CD14-positive monocyte (primary cell): ENCODE data around the gene RIPOR3. TPM values are rescaled to one million over a fixed set of nuclear protein-coding genes. Genes with fewer than 3 reads are reported as not detected.

Experiments
- DNase-seq, 3 donors: peaks; one replicate each; pipeline ENCODE4 v3.0.0-alpha.2; 2011 to 2022
- H2AFZ ChIP-seq: 2 replicates; pipeline ENCODE4 v1.6.0; 2012; ENCODE audit warnings: mild to moderate bottlenecking, low read depth, low read length, inconsistent platforms; ENCODE audit not compliant: insufficient read depth, poor library complexity, severe bottlenecking
- H3K27ac ChIP-seq, 2 donors: 1 replicate in 1 of 2; 2 replicates in 1 of 2; pipeline ENCODE4 v1.5.1; 2012 to 2013; ENCODE audit warnings: low read length in 2 of 2, control low read depth in 1 of 2, inconsistent platforms in 1 of 2, low read depth in 1 of 2, mild to moderate bottlenecking in 1 of 2
- H3K27me3 ChIP-seq, 2 donors: one replicate each; pipeline versions ENCODE4 v1.6.0 to v1.6.1; 2011 to 2013; ENCODE audit warnings: low read length in 2 of 2; ENCODE audit not compliant: control insufficient read depth in 2 of 2, insufficient read depth in 2 of 2
- H3K36me3 ChIP-seq, 2 donors: replicated peaks in 1 of 2; 1 replicate in 1 of 2; 2 replicates in 1 of 2; pipeline versions ENCODE4 v1.5.1 to v1.6.1; 2012 to 2013; ENCODE audit warnings: low read length in 2 of 2, control low read depth in 1 of 2, inconsistent platforms in 1 of 2, mild to moderate bottlenecking in 1 of 2; ENCODE audit not compliant: insufficient read depth in 2 of 2, control insufficient read depth in 1 of 2
- H3K4me1 ChIP-seq, 2 donors: 1 replicate in 1 of 2; 2 replicates in 1 of 2; pipeline versions ENCODE4 v1.5.1 to v1.6.1; 2012 to 2013; ENCODE audit warnings: low read length in 2 of 2, control low read depth in 1 of 2, inconsistent platforms in 1 of 2, mild to moderate bottlenecking in 1 of 2, moderate library complexity in 1 of 2; ENCODE audit not compliant: insufficient read depth in 2 of 2, control insufficient read depth in 1 of 2
- H3K4me2 ChIP-seq: replicated peaks from 2 replicates; pipeline ENCODE3; 2012; ENCODE audit warnings: low read length, moderate library complexity, mild to moderate bottlenecking; ENCODE audit not compliant: poor library complexity, severe bottlenecking; ENCODE audit errors: extremely low read depth
- H3K4me3 ChIP-seq, 3 experiments: fragments of 200-600 bp in 1 of 3; sonication (generic) in 1 of 3; replicated peaks in 1 of 3; 1 replicate in 2 of 3; 2 replicates in 1 of 3; pipeline ENCODE4 v1.5.1; 2011 to 2013; ENCODE audit warnings: low read length in 3 of 3, mild to moderate bottlenecking in 3 of 3, control low read depth in 2 of 3, low read depth in 2 of 3, inconsistent platforms in 1 of 3, moderate library complexity in 1 of 3
- H3K79me2 ChIP-seq: 2 replicates; pipeline ENCODE4 v1.6.0; 2012; ENCODE audit warnings: mild to moderate bottlenecking, control low read depth, inconsistent platforms, low read length, moderate library complexity; ENCODE audit not compliant: insufficient read depth
- H3K9ac ChIP-seq: 2 replicates; pipeline ENCODE4 v1.6.0; 2017; ENCODE audit warnings: low read length, mild to moderate bottlenecking; ENCODE audit not compliant: insufficient read depth, poor library complexity, severe bottlenecking
- H3K9me3 ChIP-seq, 2 donors: replicated peaks in 1 of 2; 1 replicate in 1 of 2; 2 replicates in 1 of 2; pipeline versions ENCODE4 v1.5.1 to v1.6.1; 2012 to 2013; ENCODE audit warnings: low read length in 2 of 2, control low read depth in 1 of 2; ENCODE audit not compliant: control insufficient read depth in 1 of 2, insufficient read depth in 1 of 2
- H4K20me1 ChIP-seq: 2 replicates; pipeline ENCODE4 v1.6.0; 2012; ENCODE audit warnings: mild to moderate bottlenecking, low read length, control low read depth, moderate library complexity; ENCODE audit not compliant: insufficient read depth
- H3K27ac Mint-ChIP-seq, 7 donors: one replicate each; pipeline ENCODE4 v1.8.0; 2020; ENCODE audit warnings: mild to moderate bottlenecking in 7 of 7, mixed read lengths in 7 of 7, moderate library complexity in 6 of 7, inconsistent platforms in 2 of 7
- H3K27me3 Mint-ChIP-seq, 3 donors: one replicate each; pipeline ENCODE4 v1.8.0; 2021 to 2022; ENCODE audit warnings: low read depth in 3 of 3, mild to moderate bottlenecking in 3 of 3, mixed read lengths in 3 of 3, moderate library complexity in 3 of 3, inconsistent platforms in 1 of 3
- H3K36me3 Mint-ChIP-seq, 2 donors: one replicate each; pipeline ENCODE4 v1.8.0; 2020; ENCODE audit warnings: mixed read lengths in 2 of 2, inconsistent platforms in 1 of 2, mild to moderate bottlenecking in 1 of 2
- H3K4me1 Mint-ChIP-seq: one replicate; pipeline ENCODE4 v1.8.0; 2020; ENCODE audit warnings: mild to moderate bottlenecking, mixed read lengths
- H3K4me3 Mint-ChIP-seq, 2 donors: one replicate each; pipeline ENCODE4 v1.8.0; 2020; ENCODE audit warnings: mild to moderate bottlenecking in 2 of 2, mixed read lengths in 2 of 2, moderate library complexity in 1 of 2
- H3K9me3 Mint-ChIP-seq, 7 donors: one replicate each; pipeline ENCODE4 v1.8.0; 2020 to 2022; ENCODE audit warnings: mixed read lengths in 7 of 7, mild to moderate bottlenecking in 6 of 7, moderate library complexity in 6 of 7, inconsistent platforms in 2 of 7
- WGBS: methylation state at CpG from one replicate; pipeline ENCODE4 v1.1.5; 2013; ENCODE audit warnings: missing lambda C conversion rate; ENCODE audit not compliant: insufficient coverage; 5-methylcytosine and 5-hydroxymethylcytosine counted together
- intact Hi-C, 2 donors: fragments of 100-400 bp; cut with micrococcal nuclease; formaldehyde crosslinking; loops; one replicate each; pipeline versions ENCODE4 v1.15.0 to v1.15.1; 2023
- polyA plus RNA-seq, 3 donors: library from polyadenylated mRNA; depleted of rRNA in 1 of 3; unstranded in 2 of 3; stranded (reverse) in 1 of 3; fragments of 300-500 nt in 2 of 3; fragments of >200 nt in 1 of 3; fragmentation: Illumina TruSeq in 2 of 3; gene quantifications; 1 replicate in 2 of 3; 2 replicates in 1 of 3; pipeline ENCODE4 v1.2.3, GENCODE V29; 2012 to 2021
- TF ChIP-seq, protein P1 (sequence below): fragments of 200-600 bp; IDR thresholded peaks from one replicate; pipeline ENCODE4 v1.8.0; 2022; ENCODE audit warnings: antibody characterized with exemption, mild to moderate bottlenecking

Gene RIPOR3
- polyA plus RNA-seq, 3 donors: not detected

DNA sequence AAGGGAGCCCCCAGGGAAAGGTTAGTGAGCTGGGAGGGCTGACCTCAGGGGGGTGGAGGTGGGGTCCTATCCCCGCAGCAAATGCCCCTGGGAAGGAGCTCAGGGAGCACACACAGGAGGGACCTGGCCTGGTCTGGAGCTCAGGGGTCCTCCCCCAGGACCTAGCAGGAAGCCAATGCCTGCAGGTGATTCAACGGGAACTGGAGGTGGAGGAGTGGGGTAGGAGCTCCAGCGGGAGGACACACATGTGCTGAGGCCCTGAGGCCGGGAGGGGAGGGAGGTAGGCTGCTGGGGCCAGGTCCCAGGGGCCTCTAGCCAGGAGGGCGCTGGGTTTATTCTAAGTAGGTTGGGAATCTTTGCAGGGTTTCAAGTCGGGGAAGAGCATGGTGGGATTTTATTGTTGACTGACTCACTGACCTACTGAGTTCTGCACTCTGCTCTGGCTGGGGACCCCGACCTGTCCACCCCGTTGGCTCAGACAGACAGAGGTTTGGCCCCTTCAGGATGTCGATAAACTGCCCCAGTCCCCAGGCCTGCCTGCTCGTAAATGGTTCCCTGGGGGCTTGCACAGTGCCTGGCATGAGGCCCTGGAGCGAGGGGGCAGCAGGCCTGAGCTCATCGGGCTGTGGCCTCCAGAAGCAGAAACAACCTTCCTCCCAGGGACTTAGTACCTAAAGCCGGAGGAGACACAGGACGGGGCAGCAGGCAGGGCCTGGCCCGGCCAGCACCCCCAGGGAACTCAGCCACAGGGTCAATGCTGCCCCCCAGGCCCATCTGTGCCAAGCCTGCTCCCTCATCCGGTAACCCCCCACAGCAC, 62.3 kb downstream of the RIPOR3 start:
- Histone ChIP-seq H4K20me1 (no peaks in the 10 kb centered on the region), H3K36me3 (no peaks in the 10 kb centered on the region), H3K79me2 (no peaks in the 10 kb centered on the region), H3K9me3 (no peaks in the 10 kb centered on the region), H3K4me3 (no peak overlapping the region), H3K4me1 (no peaks in the 10 kb centered on the region), H3K9ac (no peak overlapping the region), H2AFZ (no peak overlapping the region), H3K27me3 (no peaks in the 10 kb centered on the region), H3K27ac (no peak overlapping the region), H3K4me2 (no peak overlapping the region)
- Mint-ChIP-seq H3K27ac (no peak overlapping the region), H3K36me3 (no peaks in the 10 kb centered on the region), H3K27me3 (peaks cover 1 to 9% (median 3%) of the 10 kb centered on the region in 3 donors), H3K9me3 (no peaks in the 10 kb centered on the region), H3K4me3 (no peak overlapping the region), H3K4me1 (no peaks in the 10 kb centered on the region)
- TF ChIP-seq, protein P1, sequence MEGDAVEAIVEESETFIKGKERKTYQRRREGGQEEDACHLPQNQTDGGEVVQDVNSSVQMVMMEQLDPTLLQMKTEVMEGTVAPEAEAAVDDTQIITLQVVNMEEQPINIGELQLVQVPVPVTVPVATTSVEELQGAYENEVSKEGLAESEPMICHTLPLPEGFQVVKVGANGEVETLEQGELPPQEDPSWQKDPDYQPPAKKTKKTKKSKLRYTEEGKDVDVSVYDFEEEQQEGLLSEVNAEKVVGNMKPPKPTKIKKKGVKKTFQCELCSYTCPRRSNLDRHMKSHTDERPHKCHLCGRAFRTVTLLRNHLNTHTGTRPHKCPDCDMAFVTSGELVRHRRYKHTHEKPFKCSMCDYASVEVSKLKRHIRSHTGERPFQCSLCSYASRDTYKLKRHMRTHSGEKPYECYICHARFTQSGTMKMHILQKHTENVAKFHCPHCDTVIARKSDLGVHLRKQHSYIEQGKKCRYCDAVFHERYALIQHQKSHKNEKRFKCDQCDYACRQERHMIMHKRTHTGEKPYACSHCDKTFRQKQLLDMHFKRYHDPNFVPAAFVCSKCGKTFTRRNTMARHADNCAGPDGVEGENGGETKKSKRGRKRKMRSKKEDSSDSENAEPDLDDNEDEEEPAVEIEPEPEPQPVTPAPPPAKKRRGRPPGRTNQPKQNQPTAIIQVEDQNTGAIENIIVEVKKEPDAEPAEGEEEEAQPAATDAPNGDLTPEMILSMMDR: no peak
- 89% methylated on average over 16 of the region's 16 CpGs for WGBS
- no peak for DNase-seq
- intact Hi-C loops: no loop called here

DNA sequence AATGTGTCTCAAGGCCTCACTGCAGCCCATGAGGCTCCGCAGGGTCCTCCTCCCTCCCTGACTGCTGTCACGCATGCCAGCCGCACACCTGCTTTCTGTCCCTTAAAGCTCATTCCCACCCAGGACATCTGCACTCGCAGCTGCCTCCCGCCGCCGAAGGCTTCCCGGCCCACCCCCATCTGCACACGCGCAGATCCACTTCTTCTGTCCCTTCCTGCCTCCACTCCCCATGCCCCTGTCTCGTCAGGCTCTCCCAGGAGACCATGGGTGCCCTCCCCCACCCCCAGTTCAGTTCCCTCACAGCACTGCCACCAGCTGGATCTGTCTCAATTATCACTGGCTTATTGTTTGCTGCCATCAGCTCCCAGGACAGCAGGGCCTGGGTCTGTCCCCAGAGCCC, 63.0 kb downstream of the RIPOR3 start:
- H3K9ac ChIP-seq: no peak overlapping the region
- TF ChIP-seq, protein P1: no peak
- no peaks in the 10 kb centered on the region for H4K20me1 ChIP-seq
- Mint-ChIP-seq H3K27me3 (peaks cover 0 to 9% (median 3%) of the 10 kb centered on the region in 3 donors), H3K36me3 (no peaks in the 10 kb centered on the region), H3K27ac (no peak overlapping the region), H3K4me1 (no peaks in the 10 kb centered on the region), H3K9me3 (no peaks in the 10 kb centered on the region), H3K4me3 (no peak overlapping the region)
- H2AFZ ChIP-seq: no peak overlapping the region
- no peaks in the 10 kb centered on the region for H3K27me3 ChIP-seq
- H3K9me3 ChIP-seq: no peaks in the 10 kb centered on the region
- intact Hi-C loops: no loop called here
- DNase-seq: no peak
- H3K4me2 ChIP-seq: no peak overlapping the region
- H3K4me3 ChIP-seq: no peak overlapping the region
- no peaks in the 10 kb centered on the region for H3K4me1 ChIP-seq
- H3K79me2 ChIP-seq: no peaks in the 10 kb centered on the region
- no peak overlapping the region for H3K27ac ChIP-seq
- WGBS: 86% methylated on average over 10 of the region's 11 CpGs
- no peaks in the 10 kb centered on the region for H3K36me3 ChIP-seq
